HG03175 (cell line): ENCODE measurements around the gene TRPV3.
"Not testable (repeated sequence)": the region's sequence is repeated elsewhere in the genome, so short reads cannot be mapped to it uniquely, and the experiment has no call there.

Source experiments
- ATAC-seq: cut with Tn5 transposase; IDR thresholded peaks from one replicate; pipeline ENCODE4 v1.9.1; 2021; ENCODE audit warnings: mild to moderate bottlenecking, moderate library complexity; ENCODE audit not compliant: unreplicated experiment

The TRPV3 gene

DNA sequence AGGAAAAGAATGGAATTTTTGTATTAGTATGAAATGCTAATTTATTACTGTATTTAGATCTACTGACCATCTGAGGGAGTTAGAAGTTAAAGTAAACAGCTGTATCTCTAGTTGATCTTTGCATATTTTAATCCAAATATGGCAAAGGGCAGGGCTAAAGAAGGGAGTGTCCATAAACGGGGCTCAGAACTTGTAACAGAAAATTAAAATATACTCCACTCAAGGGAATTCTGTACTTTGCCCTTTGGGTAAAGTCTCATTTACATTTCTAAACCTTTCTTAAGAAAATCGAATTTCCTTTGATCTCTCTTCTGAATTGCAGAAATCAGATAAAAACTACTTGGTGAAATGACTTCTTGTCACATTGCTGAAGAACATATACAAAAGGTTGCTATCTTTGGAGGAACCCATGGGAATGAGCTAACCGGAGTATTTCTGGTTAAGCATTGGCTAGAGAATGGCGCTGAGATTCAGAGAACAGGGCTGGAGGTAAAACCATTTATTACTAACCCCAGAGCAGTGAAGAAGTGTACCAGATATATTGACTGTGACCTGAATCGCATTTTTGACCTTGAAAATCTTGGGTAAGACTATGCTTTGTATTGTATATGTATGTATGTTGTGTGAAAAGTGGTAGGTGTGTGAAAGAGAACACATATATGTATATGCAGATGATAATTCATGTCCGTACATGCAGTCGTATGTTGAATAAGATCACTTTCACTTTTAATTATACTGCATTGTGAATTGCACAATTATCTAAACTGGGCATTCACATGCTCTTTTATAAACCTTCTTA is 81.6 kb downstream of the TRPV3 start, which contains the start of gene ASPA:
ASPA (plus strand) TSS at position 186 of the 799 bp plus-strand sequence; CDS start at position 349, 163 bp downstream.
- no peak for ATAC-seq

GRCh38 chr17:3475251-3475685 is 82.3 kb downstream of the TRPV3 start:
- no peak for ATAC-seq

- peak; percentile 41 for ATAC-seq
These were observed 83.4 kb downstream of the TRPV3 start for GRCh38 chr17:3474212-3474611.

GRCh38 chr17:3472137-3472536 is 85.5 kb downstream of the TRPV3 start:
- ATAC-seq = no peak

DNA sequence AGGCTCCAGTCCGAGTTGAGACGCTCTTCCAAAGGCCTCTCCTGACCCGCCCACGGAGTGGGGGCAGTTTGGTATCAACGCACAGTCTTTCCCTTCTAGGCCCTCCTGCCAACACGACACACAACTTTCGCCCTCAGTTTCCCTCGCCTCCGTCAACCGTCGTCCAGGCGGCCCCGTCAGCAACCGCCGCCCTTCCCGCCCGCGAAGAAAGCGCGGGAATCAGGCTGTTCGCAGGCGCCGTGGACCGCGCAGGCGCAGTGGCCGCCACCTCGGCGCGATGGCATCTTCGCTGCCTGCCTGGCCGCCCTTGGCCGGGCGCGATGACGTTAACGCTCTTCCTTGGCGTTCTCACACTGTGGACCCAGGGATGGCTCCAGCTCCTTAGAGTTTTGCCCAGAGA is 86.0 kb downstream of the TRPV3 start, which contains the start of gene SPATA22:
SPATA22 (minus strand) TSS at position 221 of the 400 bp plus-strand sequence. CDS start 2,494 bp downstream, outside the sequence.
- ATAC-seq = no peak

- ATAC-seq = no peak
These were observed 88.1 kb downstream of the TRPV3 start for GRCh38 chr17:3469529-3469928.

DNA sequence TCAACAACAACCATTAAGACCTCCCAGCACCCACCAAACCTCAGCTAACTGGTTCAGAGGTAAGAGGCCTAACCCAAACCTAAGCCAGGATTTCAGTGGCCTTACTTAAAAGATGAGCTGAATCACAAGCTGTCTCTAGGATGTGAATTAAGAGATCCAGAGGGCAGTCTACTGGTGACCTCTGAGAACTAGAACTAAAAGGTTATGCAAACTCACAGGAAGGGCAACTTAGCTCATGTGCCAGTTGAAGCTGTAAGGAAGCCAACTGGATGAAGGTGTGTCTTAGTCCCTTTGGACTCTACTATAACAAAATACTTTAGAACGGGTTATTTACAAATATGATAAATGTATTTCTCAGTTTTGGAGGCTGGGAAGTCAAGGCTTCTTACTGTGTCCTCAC is 91.3 kb downstream of the TRPV3 start:
- not testable (repeated sequence) for ATAC-seq
